Bronchus fibroblast of lung (primary cell): ENCODE results near the gene PRXL2A. TPM values are rescaled to one million over a fixed set of nuclear protein-coding genes. Genes with fewer than 3 reads are reported as not detected.

Experiments
- total RNA-seq: library from RNA; depleted of rRNA; stranded (reverse); fragments of >200 nt; gene quantifications from 2 replicates; pipeline ENCODE4 v1.2.3, GENCODE V29; 2015

Gene PRXL2A
- total RNA-seq, result 16.4 and 23.7 TPM in 2 replicates

GRCh38 chr10:80408242-80409101, at the start of gene PRXL2A:
Gene PRXL2A, plus strand, starts transcription at chr10:80408551. Its CDS starts 11,917 bp downstream, at chr10:80420468.

GRCh38 chr10:80453842-80454512, 45.6 kb downstream of the PRXL2A start, which contains the start of gene TSPAN14:
Gene TSPAN14, plus strand, starts transcription at chr10:80454310. Its CDS starts 34,924 bp downstream, at chr10:80489234.

Other genes starting within 250 kb of the PRXL2A start
- gene ANXA11, start 203.0 kb upstream of the PRXL2A start, total RNA-seq, result 203 and 206 TPM in 2 replicates
- not detected in 2 replicates for gene MAT1A, start 118.9 kb upstream of the PRXL2A start, total RNA-seq
- not detected in 2 replicates for gene DYDC1, start 51.8 kb upstream of the PRXL2A start, total RNA-seq
- gene DYDC2, start 51.8 kb upstream of the PRXL2A start, total RNA-seq, result not detected in 2 replicates
- gene TSPAN14, start 45.8 kb downstream of the PRXL2A start, total RNA-seq, result 28.6 and 34.5 TPM in 2 replicates
- gene SH2D4B, start 129.4 kb downstream of the PRXL2A start, total RNA-seq, result not detected in 2 replicates